GM21825 (cell line): Measurements from ENCODE around the gene RPA3.
"Not testable (repeated sequence)": the region's sequence is repeated elsewhere in the genome, so short reads cannot be mapped to it uniquely, and the experiment has no call there.

Experiments
- ATAC-seq: cut with Tn5 transposase; IDR thresholded peaks from one replicate; pipeline ENCODE4 v1.9.1; 2021; ENCODE audit warnings: mild to moderate bottlenecking, moderate library complexity; ENCODE audit not compliant: unreplicated experiment

The RPA3 gene

GRCh38 chr7:7696458-7697119 lies 21.8 kb downstream of the RPA3 start:
- no peak for ATAC-seq

GRCh38 chr7:7695111-7695817 lies 23.1 kb downstream of the RPA3 start:
- no peak for ATAC-seq

- no peak for ATAC-seq
These were observed 23.9 kb downstream of the RPA3 start for GRCh38 chr7:7694542-7694941.

GRCh38 chr7:7693881-7694280 lies 24.5 kb downstream of the RPA3 start:
- ATAC-seq: no peak

- ATAC-seq: no peak
These were observed 29.5 kb downstream of the RPA3 start for GRCh38 chr7:7688956-7689355.

GRCh38 chr7:7688310-7688709 lies 30.1 kb downstream of the RPA3 start:
- no peak for ATAC-seq

- no peak for ATAC-seq
These were observed 30.6 kb downstream of the RPA3 start for GRCh38 chr7:7687800-7688199.

GRCh38 chr7:7686811-7687508 lies 31.4 kb downstream of the RPA3 start:
- no peak for ATAC-seq

- no peak for ATAC-seq
These were observed 35.5 kb downstream of the RPA3 start for GRCh38 chr7:7682861-7683260.

GRCh38 chr7:7681936-7682329 lies 36.5 kb downstream of the RPA3 start:
- ATAC-seq: no peak

- ATAC-seq: peak; percentile 91
These were observed 37.0 kb downstream of the RPA3 start for GRCh38 chr7:7681191-7681935.

- ATAC-seq: not testable (repeated sequence)
These were observed 38.8 kb downstream of the RPA3 start for GRCh38 chr7:7679640-7680039.

GRCh38 chr7:7675686-7676085 lies 42.7 kb downstream of the RPA3 start:
- no peak for ATAC-seq

- no peak for ATAC-seq
These were observed 45.2 kb downstream of the RPA3 start for GRCh38 chr7:7673240-7673550.

- ATAC-seq: no peak
These were observed 45.7 kb downstream of the RPA3 start for GRCh38 chr7:7672545-7673239.

GRCh38 chr7:7671361-7671760 lies 47.0 kb downstream of the RPA3 start:
- no peak for ATAC-seq

- no peak for ATAC-seq
These were observed 47.9 kb downstream of the RPA3 start for GRCh38 chr7:7670490-7670889.

GRCh38 chr7:7668706-7669105 lies 49.7 kb downstream of the RPA3 start:
- no peak for ATAC-seq

- no peak for ATAC-seq
These were observed 51.2 kb downstream of the RPA3 start for GRCh38 chr7:7667187-7667586.

GRCh38 chr7:7665031-7665430 lies 53.4 kb downstream of the RPA3 start:
- no peak for ATAC-seq

GRCh38 chr7:7664291-7664690 lies 54.1 kb downstream of the RPA3 start:
- no peak for ATAC-seq
